Liver (tissue), 9 donors: Measurements from ENCODE around the gene RAB14. TPM values are rescaled to one million over a fixed set of nuclear protein-coding genes. Genes with fewer than 3 reads are reported as not detected.

ENCODE experiments used
- DNase-seq: peaks from one replicate; pipeline ENCODE4 v3.0.0-alpha.2; 2017; ENCODE audit warnings: low spot score
- H3K27ac ChIP-seq, 2 donors: one replicate each; pipeline ENCODE4 v1.7.0; 2013; ENCODE audit warnings: inconsistent platforms in 2 of 2, low read length in 2 of 2, control low read depth in 1 of 2, low read depth in 1 of 2, mild to moderate bottlenecking in 1 of 2
- H3K27me3 ChIP-seq, 4 donors: one replicate each; pipeline versions ENCODE4 v1.6.1 to v1.7.0; 2013; ENCODE audit warnings: low read length in 3 of 4, inconsistent platforms in 1 of 4, mild to moderate bottlenecking in 1 of 4, moderate library complexity in 1 of 4; ENCODE audit not compliant: control insufficient read depth in 4 of 4, insufficient read depth in 4 of 4
- H3K36me3 ChIP-seq, 4 donors: one replicate each; pipeline versions ENCODE4 v1.6.1 to v1.7.0; 2013; ENCODE audit warnings: low read length in 3 of 4, mild to moderate bottlenecking in 3 of 4, low read depth in 1 of 4, moderate library complexity in 1 of 4; ENCODE audit not compliant: control insufficient read depth in 4 of 4, insufficient read depth in 3 of 4
- H3K4me1 ChIP-seq, 4 donors: one replicate each; pipeline versions ENCODE4 v1.6.1 to v1.7.0; 2013; ENCODE audit warnings: low read length in 3 of 4, mild to moderate bottlenecking in 3 of 4, moderate library complexity in 1 of 4; ENCODE audit not compliant: control insufficient read depth in 4 of 4, insufficient read depth in 4 of 4
- H3K4me3 ChIP-seq, 3 donors: one replicate each; pipeline versions ENCODE4 v1.6.1 to v1.7.0; 2013; ENCODE audit warnings: low read length in 3 of 3, control low read depth in 1 of 3, low read depth in 1 of 3, mild to moderate bottlenecking in 1 of 3
- H3K9ac ChIP-seq, 2 donors: one replicate each; pipeline ENCODE4 v1.7.0; 2013; ENCODE audit warnings: low read length in 2 of 2, mild to moderate bottlenecking in 2 of 2, moderate library complexity in 2 of 2, control low read depth in 1 of 2, low read depth in 1 of 2
- H3K9me3 ChIP-seq, 4 donors: one replicate each; pipeline versions ENCODE4 v1.6.1 to v1.7.0; 2013; ENCODE audit warnings: low read length in 3 of 4; ENCODE audit not compliant: control insufficient read depth in 4 of 4
- EGR1 ChIP-seq, 2 donors: IDR thresholded peaks; 2 replicates each; pipeline ENCODE4 v1.6.1; 2016 to 2018; ENCODE audit warnings: antibody characterized with exemption in 2 of 2, low read depth in 2 of 2
- FOXA1 ChIP-seq: IDR thresholded peaks from 2 replicates; pipeline ENCODE4 v1.6.1; 2016; ENCODE audit warnings: antibody characterized with exemption
- FOXA2 ChIP-seq: IDR thresholded peaks from 2 replicates; pipeline ENCODE4 v1.6.1; 2016; ENCODE audit warnings: antibody characterized with exemption
- GABPA ChIP-seq, 2 donors: IDR thresholded peaks in 1 of 2; conservative IDR thresholded peaks in 1 of 2; 2 replicates each; pipeline ENCODE4 v1.6.1; 2016; ENCODE audit warnings: antibody characterized with exemption in 2 of 2, mild to moderate bottlenecking in 1 of 2, moderate library complexity in 1 of 2
- HNF4A ChIP-seq, 2 donors: conservative IDR thresholded peaks; 2 replicates each; pipeline ENCODE4 v1.6.1; 2016; ENCODE audit warnings: antibody characterized with exemption in 2 of 2, mild to moderate bottlenecking in 2 of 2
- JUND ChIP-seq, 2 donors: IDR thresholded peaks; 2 replicates each; pipeline ENCODE4 v1.6.1; 2016; ENCODE audit warnings: antibody characterized with exemption in 2 of 2
- RAD21 ChIP-seq, 2 donors: IDR thresholded peaks; 2 replicates each; pipeline ENCODE4 v1.6.1; 2016; ENCODE audit warnings: antibody characterized with exemption in 2 of 2, mild to moderate bottlenecking in 2 of 2
- SP1 ChIP-seq: IDR thresholded peaks from 2 replicates; pipeline ENCODE4 v1.6.1; 2018; ENCODE audit warnings: antibody characterized with exemption, mild to moderate bottlenecking
- TAF1 ChIP-seq: conservative IDR thresholded peaks from 2 replicates; pipeline ENCODE4 v1.6.1; 2016; ENCODE audit warnings: antibody characterized with exemption, mild to moderate bottlenecking
- YY1 ChIP-seq: IDR thresholded peaks from 2 replicates; pipeline ENCODE4 v1.6.1; 2016; ENCODE audit warnings: antibody characterized with exemption, mild to moderate bottlenecking
- WGBS: extraction: QIAGEN DNeasy Blood & Tissue Kit; methylation state at CpG from one replicate; pipeline ENCODE4 v1.1.7; 2013; 5-methylcytosine and 5-hydroxymethylcytosine counted together
- polyA plus RNA-seq, 2 donors: library from polyadenylated mRNA; stranded (reverse) in 1 of 2; unstranded in 1 of 2; fragments of 200-250 nt in 1 of 2; fragments of >200 nt in 1 of 2; fragmentation: Nextera tagmentation in 1 of 2; extraction: Ambion mirVana in 1 of 2; gene quantifications; one replicate each; pipeline versions ENCODE4 v1.2.1 to v1.2.3, GENCODE V29; 2013 to 2015
- total RNA-seq, 2 donors: library from RNA; depleted of rRNA; stranded (reverse); fragments of >200 nt; gene quantifications; one replicate each; pipeline ENCODE4 v1.2.3, GENCODE V29; 2014
- TF ChIP-seq, protein P1 (sequence below): IDR thresholded peaks from 2 replicates; pipeline ENCODE4 v1.6.1; 2016; ENCODE audit warnings: antibody characterized with exemption
- TF ChIP-seq, protein P2 (sequence below): IDR thresholded peaks from 2 replicates; pipeline ENCODE4 v1.6.1; 2016; ENCODE audit warnings: antibody characterized with exemption, mild to moderate bottlenecking
- TF ChIP-seq, protein P3 (sequence below): IDR thresholded peaks from 2 replicates; pipeline ENCODE4 v1.6.1; 2016; ENCODE audit warnings: antibody characterized with exemption
- TF ChIP-seq, protein P4 (sequence below): IDR thresholded peaks from 2 replicates; pipeline ENCODE4 v1.6.1; 2016; ENCODE audit warnings: antibody characterized with exemption
- TF ChIP-seq, protein P5 (sequence below): fragments of 150-350 bp; IDR thresholded peaks from 2 replicates; pipeline ENCODE4 v1.5.1; 2017; ENCODE audit warnings: improper control_type of control experiment, low read depth, low read length; ENCODE audit not compliant: missing input control
- donor health status: healthy.
- donor health status: healthy.
- donor health status: healthy.
- donor health status: healthy.
- donor health status: healthy.

The RAB14 gene
- total and polyA plus RNA-seq, 4 donors: 25.9 to 48.2 (median 36.5) TPM

DNA sequence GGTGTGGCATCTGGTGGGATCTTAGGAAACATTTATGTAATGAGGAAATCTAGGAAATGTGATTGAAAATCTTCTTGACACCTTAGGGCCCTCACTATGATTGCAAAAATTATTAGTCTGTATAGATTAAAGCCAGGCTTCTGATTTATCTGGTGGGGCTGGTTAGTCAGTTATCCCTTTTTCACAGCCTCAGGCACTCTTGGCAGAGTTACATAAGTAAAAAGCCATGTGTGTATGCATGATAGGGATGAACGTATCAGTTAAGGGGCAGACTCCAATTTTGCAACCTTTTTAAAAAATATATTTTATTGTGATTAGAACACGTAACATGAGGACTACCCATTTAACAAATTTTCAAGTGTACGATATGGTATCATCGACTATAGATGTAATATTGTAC, 30.6 kb upstream of the RAB14 start:
- Histone ChIP-seq H3K4me1 (no peaks in the 10 kb centered on the region), H3K4me3 (no peak overlapping the region), H3K9me3 (no peaks in the 10 kb centered on the region), H3K9ac (no peak overlapping the region), H3K36me3 (no peaks in the 10 kb centered on the region), H3K27me3 (no peaks in the 10 kb centered on the region), H3K27ac (no peak overlapping the region)
- no peak for DNase-seq
- TF ChIP-seq GABPA (IDR thresholded peaks at IDR 0.05 in 1 of 2, conservative IDR thresholded peaks at IDR 0.05 in 1 of 2): no peak
- no peak for TF ChIP-seq FOXA2
- no peak for TF ChIP-seq RAD21 (IDR thresholded peaks at IDR 0.05)
- TF ChIP-seq EGR1 (IDR thresholded peaks at IDR 0.05; ENCODE audit: low read depth in 2 of 2): no peak
- TF ChIP-seq TAF1: no peak
- TF ChIP-seq, protein P1, sequence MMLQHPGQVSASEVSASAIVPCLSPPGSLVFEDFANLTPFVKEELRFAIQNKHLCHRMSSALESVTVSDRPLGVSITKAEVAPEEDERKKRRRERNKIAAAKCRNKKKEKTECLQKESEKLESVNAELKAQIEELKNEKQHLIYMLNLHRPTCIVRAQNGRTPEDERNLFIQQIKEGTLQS: no peak
- TF ChIP-seq, protein P2, sequence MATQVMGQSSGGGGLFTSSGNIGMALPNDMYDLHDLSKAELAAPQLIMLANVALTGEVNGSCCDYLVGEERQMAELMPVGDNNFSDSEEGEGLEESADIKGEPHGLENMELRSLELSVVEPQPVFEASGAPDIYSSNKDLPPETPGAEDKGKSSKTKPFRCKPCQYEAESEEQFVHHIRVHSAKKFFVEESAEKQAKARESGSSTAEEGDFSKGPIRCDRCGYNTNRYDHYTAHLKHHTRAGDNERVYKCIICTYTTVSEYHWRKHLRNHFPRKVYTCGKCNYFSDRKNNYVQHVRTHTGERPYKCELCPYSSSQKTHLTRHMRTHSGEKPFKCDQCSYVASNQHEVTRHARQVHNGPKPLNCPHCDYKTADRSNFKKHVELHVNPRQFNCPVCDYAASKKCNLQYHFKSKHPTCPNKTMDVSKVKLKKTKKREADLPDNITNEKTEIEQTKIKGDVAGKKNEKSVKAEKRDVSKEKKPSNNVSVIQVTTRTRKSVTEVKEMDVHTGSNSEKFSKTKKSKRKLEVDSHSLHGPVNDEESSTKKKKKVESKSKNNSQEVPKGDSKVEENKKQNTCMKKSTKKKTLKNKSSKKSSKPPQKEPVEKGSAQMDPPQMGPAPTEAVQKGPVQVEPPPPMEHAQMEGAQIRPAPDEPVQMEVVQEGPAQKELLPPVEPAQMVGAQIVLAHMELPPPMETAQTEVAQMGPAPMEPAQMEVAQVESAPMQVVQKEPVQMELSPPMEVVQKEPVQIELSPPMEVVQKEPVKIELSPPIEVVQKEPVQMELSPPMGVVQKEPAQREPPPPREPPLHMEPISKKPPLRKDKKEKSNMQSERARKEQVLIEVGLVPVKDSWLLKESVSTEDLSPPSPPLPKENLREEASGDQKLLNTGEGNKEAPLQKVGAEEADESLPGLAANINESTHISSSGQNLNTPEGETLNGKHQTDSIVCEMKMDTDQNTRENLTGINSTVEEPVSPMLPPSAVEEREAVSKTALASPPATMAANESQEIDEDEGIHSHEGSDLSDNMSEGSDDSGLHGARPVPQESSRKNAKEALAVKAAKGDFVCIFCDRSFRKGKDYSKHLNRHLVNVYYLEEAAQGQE: no peak
- no peak for TF ChIP-seq JUND (IDR thresholded peaks at IDR 0.05)
- TF ChIP-seq, protein P3, sequence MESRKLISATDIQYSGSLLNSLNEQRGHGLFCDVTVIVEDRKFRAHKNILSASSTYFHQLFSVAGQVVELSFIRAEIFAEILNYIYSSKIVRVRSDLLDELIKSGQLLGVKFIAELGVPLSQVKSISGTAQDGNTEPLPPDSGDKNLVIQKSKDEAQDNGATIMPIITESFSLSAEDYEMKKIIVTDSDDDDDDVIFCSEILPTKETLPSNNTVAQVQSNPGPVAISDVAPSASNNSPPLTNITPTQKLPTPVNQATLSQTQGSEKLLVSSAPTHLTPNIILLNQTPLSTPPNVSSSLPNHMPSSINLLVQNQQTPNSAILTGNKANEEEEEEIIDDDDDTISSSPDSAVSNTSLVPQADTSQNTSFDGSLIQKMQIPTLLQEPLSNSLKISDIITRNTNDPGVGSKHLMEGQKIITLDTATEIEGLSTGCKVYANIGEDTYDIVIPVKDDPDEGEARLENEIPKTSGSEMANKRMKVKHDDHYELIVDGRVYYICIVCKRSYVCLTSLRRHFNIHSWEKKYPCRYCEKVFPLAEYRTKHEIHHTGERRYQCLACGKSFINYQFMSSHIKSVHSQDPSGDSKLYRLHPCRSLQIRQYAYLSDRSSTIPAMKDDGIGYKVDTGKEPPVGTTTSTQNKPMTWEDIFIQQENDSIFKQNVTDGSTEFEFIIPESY: no peak
- TF ChIP-seq FOXA1: no peak
- TF ChIP-seq, protein P4, sequence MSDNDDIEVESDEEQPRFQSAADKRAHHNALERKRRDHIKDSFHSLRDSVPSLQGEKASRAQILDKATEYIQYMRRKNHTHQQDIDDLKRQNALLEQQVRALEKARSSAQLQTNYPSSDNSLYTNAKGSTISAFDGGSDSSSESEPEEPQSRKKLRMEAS: no peak
- no peak for TF ChIP-seq YY1
- TF ChIP-seq, protein P5, sequence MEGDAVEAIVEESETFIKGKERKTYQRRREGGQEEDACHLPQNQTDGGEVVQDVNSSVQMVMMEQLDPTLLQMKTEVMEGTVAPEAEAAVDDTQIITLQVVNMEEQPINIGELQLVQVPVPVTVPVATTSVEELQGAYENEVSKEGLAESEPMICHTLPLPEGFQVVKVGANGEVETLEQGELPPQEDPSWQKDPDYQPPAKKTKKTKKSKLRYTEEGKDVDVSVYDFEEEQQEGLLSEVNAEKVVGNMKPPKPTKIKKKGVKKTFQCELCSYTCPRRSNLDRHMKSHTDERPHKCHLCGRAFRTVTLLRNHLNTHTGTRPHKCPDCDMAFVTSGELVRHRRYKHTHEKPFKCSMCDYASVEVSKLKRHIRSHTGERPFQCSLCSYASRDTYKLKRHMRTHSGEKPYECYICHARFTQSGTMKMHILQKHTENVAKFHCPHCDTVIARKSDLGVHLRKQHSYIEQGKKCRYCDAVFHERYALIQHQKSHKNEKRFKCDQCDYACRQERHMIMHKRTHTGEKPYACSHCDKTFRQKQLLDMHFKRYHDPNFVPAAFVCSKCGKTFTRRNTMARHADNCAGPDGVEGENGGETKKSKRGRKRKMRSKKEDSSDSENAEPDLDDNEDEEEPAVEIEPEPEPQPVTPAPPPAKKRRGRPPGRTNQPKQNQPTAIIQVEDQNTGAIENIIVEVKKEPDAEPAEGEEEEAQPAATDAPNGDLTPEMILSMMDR: no peak
- no peak for TF ChIP-seq HNF4A (conservative IDR thresholded peaks at IDR 0.05)
- 97% methylated on average over 4 of the region's 4 CpGs for WGBS

DNA sequence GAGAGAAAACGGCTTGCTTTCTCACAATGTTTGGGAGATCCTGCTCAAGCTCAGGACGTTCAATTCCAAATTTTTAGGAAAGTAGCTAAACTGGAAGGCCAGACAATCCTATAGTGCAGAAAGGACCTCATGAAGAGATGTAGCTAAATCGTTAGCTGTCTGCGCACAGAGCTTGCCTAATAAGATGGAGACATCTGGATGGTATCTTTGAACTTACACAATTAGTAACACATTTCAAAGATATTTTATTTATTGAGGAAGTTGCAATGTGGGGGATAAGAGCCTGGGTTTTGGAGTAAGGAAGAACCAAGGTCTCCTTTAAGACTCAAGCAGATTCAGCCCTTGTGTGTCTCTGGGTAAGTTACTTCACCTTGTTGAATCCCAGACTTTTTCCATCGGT, 28.6 kb upstream of the RAB14 start:
- no peak overlapping the region for H3K9ac ChIP-seq
- no peaks in the 10 kb centered on the region for H3K36me3 ChIP-seq
- no peaks in the 10 kb centered on the region for H3K27me3 ChIP-seq
- no peak for DNase-seq
- 85% methylated on average over 5 of the region's 5 CpGs for WGBS
- H3K27ac ChIP-seq: no peak overlapping the region
- H3K4me3 ChIP-seq: no peak overlapping the region
- H3K4me1 ChIP-seq: no peaks in the 10 kb centered on the region
- H3K9me3 ChIP-seq: no peaks in the 10 kb centered on the region
- TF ChIP-seq TAF1 (no peak), SP1 (no peak), FOXA2 (no peak), RAD21 (IDR thresholded peaks at IDR 0.05) (no peak), EGR1 (IDR thresholded peaks at IDR 0.05; ENCODE audit: low read depth in 2 of 2) (no peak)
- TF ChIP-seq, protein P3: no peak
- TF ChIP-seq, protein P4: no peak
- TF ChIP-seq, protein P5: no peak
- TF ChIP-seq, protein P1: no peak
